A673 (cell line): ENCODE measurements around the gene AK5. TPM values are rescaled to one million over a fixed set of nuclear protein-coding genes. Genes with fewer than 3 reads are reported as not detected.

ENCODE experiments used
- BruUV-seq: library from RNA; stranded (reverse); fragments of 400-500 nt; replicated peaks from 2 replicates; lab custom pipeline; 2021; lab: Mats Ljungman, UMichigan
- CTCF ChIA-PET: fragments of 300-600 bp; sonication (Branson Sonifier 250); formaldehyde crosslinking; loops from one replicate; lab custom pipeline; 2022; ENCODE audit warnings: antibody characterized with exemption; lab: Charles Lee
- POLR2A ChIA-PET: fragments of 300-600 bp; sonication (Branson Sonifier 250); formaldehyde crosslinking; loops from one replicate; lab custom pipeline; 2022; ENCODE audit warnings: antibody characterized with exemption; ENCODE audit not compliant: low non-redundant PET; lab: Charles Lee
- DNase-seq: peaks from one replicate; pipeline ENCODE4 v3.0.0-alpha.2; 2015; ENCODE audit warnings: low spot score
- H3K27ac ChIP-seq: fragments of 200-600 bp; sonication (generic); 2 replicates; pipeline ENCODE4 v1.5.1; 2016; ENCODE audit warnings: mixed run types, low read depth, mild to moderate bottlenecking, mixed read lengths, antibody characterized with exemption, low read length; ENCODE audit not compliant: poor library complexity, severe bottlenecking
- H3K27me3 ChIP-seq: fragments of 200-600 bp; sonication (generic); replicated peaks from 2 replicates; pipeline ENCODE4 v1.6.1; 2017; ENCODE audit warnings: mixed run types, low read depth, mild to moderate bottlenecking, mixed read lengths, antibody characterized with exemption, low read length; ENCODE audit not compliant: insufficient read depth, poor library complexity
- H3K36me3 ChIP-seq: fragments of 200-600 bp; sonication (generic); 2 replicates; pipeline ENCODE4 v1.6.1; 2016; ENCODE audit warnings: mixed run types, mild to moderate bottlenecking, mixed read lengths, antibody characterized with exemption, low read length; ENCODE audit not compliant: insufficient read depth, poor library complexity, severe bottlenecking
- H3K4me1 ChIP-seq: fragments of 200-600 bp; sonication (generic); 2 replicates; pipeline ENCODE4 v1.6.1; 2017; ENCODE audit warnings: mixed run types, mild to moderate bottlenecking, mixed read lengths, antibody characterized with exemption, low read length; ENCODE audit not compliant: insufficient read depth, poor library complexity, severe bottlenecking
- H3K4me3 ChIP-seq: fragments of 200-600 bp; sonication (generic); 2 replicates; pipeline ENCODE4 v1.5.1; 2016; ENCODE audit warnings: low read depth, mixed run types, mild to moderate bottlenecking, mixed read lengths, low read length; ENCODE audit not compliant: poor library complexity, severe bottlenecking
- H3K9me3 ChIP-seq: fragments of 200-600 bp; sonication (generic); 2 replicates; pipeline ENCODE4 v1.6.1; 2016; ENCODE audit warnings: mixed run types, low read depth, mild to moderate bottlenecking, mixed read lengths, antibody characterized with exemption, low read length; ENCODE audit not compliant: poor library complexity, severe bottlenecking
- EZH2 ChIP-seq: fragments of 200-600 bp; sonication (generic); IDR thresholded peaks from 2 replicates; pipeline ENCODE4 v1.6.1; 2017; ENCODE audit warnings: borderline replicate concordance, low read depth, mild to moderate bottlenecking, mixed read lengths, antibody characterized with exemption, low read length; ENCODE audit not compliant: poor library complexity, severe bottlenecking
- intact Hi-C: fragments of 100-400 bp; cut with micrococcal nuclease; formaldehyde crosslinking; loops from one replicate; pipeline ENCODE4 v1.10.0; 2022; ENCODE audit not compliant: unreplicated experiment
- total RNA-seq: library from RNA; stranded (reverse); gene quantifications from 2 replicates; pipeline ENCODE4 v1.2.3, GENCODE V29; 2021
- TF ChIP-seq, protein P1 (sequence below): fragments of 300-800, 200-600 bp; sonication (generic); conservative IDR thresholded peaks from 2 replicates; pipeline ENCODE4 v1.5.1; 2017; ENCODE audit warnings: low read depth, mild to moderate bottlenecking, antibody characterized with exemption, low read length, moderate library complexity, mixed read lengths

Gene AK5
- total RNA-seq, 1 experiment from 2014 or later = 0.47 TPM

DNA sequence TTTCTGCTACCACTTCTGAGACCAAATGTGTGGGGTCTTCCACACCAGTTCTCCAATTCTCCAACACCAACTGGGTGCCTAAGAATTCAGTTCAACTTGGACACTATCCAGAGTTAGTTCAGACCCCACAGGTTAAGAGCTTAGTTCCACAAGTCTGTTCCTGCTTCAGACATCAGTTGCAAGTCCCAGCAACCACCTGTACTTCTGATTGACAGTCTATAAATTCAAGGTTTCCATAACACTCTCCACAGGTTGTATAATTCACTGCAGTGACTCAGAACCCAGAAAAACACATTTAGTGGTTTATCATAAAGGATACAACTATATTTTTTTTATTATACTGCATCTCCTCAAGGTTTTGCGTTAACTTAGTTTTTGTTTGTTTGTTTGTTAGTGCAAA is 18.7 kb downstream of the AK5 start:
- ChIA-PET POLR2A (no interaction called here), CTCF (no interaction called here)
- Histone ChIP-seq H3K4me1 (no peaks in the 10 kb centered on the region), H3K27me3 (peaks cover 13% of the 10 kb centered on the region), H3K4me3 (no peak overlapping the region), H3K36me3 (no peaks in the 10 kb centered on the region), H3K9me3 (no peaks in the 10 kb centered on the region), H3K27ac (no peak overlapping the region)
- no peak for DNase-seq
- intact Hi-C loops = no loop called here
- no TSS peak for BruUV-seq
- TF ChIP-seq, protein P1, sequence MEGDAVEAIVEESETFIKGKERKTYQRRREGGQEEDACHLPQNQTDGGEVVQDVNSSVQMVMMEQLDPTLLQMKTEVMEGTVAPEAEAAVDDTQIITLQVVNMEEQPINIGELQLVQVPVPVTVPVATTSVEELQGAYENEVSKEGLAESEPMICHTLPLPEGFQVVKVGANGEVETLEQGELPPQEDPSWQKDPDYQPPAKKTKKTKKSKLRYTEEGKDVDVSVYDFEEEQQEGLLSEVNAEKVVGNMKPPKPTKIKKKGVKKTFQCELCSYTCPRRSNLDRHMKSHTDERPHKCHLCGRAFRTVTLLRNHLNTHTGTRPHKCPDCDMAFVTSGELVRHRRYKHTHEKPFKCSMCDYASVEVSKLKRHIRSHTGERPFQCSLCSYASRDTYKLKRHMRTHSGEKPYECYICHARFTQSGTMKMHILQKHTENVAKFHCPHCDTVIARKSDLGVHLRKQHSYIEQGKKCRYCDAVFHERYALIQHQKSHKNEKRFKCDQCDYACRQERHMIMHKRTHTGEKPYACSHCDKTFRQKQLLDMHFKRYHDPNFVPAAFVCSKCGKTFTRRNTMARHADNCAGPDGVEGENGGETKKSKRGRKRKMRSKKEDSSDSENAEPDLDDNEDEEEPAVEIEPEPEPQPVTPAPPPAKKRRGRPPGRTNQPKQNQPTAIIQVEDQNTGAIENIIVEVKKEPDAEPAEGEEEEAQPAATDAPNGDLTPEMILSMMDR = no peak
- no peak for TF ChIP-seq EZH2

DNA sequence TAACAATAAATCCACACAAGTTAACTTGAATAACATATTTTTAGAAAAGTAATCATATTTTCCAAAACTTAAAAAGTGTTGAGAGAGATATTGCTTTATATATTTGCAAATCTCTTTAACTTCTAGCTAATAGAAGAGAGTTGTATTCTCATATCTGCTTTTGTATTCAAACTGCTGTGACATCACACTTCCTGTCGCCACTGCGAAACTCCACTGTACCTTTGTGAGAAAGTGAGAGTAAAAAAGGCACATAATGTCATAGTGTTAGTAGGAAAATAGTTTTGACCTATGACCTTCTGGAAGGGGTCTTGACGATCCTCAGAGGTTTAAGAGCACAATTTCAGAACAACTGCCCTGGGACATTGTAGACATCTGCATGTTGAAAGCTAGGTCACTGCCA is 21.6 kb downstream of the AK5 start:
- Histone ChIP-seq H3K36me3 (no peaks in the 10 kb centered on the region), H3K27me3 (no peaks in the 10 kb centered on the region), H3K27ac (no peak overlapping the region), H3K4me3 (no peak overlapping the region), H3K9me3 (no peaks in the 10 kb centered on the region), H3K4me1 (no peaks in the 10 kb centered on the region)
- POLR2A ChIA-PET = interaction anchor here (1.0 kb wide), 1 partner anchor 514 kb away, joined by 4 read pairs; no protein-coding TSS in a partner anchor
- no peak for DNase-seq
- TF ChIP-seq, protein P1 = no peak
- CTCF ChIA-PET = no interaction called here
- intact Hi-C loops = no loop called here
- BruUV-seq = no TSS peak

DNA sequence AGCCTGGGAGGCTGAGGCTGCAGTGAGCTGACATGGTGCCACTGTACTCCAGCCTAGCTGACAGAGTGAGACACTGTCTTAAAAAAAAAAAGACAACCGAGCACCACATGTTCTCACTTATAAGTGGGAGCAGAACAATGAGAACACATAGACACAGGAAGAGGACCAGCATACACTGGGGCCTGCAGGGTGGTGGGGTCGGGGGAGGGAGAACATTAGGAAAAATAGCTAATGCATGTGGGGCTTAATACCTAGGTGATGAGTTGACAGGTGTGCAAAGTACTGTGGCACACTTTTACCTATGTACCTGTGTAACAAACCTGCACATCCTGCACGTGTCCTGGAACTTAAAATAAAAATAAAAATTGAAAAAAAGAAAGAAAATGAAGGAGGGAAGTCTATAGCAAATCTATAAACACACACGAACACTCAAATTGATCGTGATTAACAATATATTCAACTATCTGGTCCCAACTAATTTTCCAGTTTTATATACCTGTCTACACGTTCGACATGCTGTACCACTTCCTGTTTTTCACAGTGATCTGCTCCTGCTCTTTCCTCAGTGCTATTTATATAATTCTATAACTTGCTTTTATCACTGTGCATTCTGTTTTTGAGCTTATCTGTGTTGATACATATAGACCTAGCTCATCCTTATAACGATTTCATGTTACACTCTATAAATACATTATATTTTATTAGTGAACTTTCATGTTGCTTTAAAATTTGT is 27.2 kb downstream of the AK5 start:
- Histone ChIP-seq H3K27ac (no peak overlapping the region), H3K4me3 (no peak overlapping the region), H3K4me1 (no peaks in the 10 kb centered on the region), H3K36me3 (no peaks in the 10 kb centered on the region), H3K9me3 (no peaks in the 10 kb centered on the region), H3K27me3 (no peaks in the 10 kb centered on the region)
- CTCF ChIA-PET = no interaction called here
- intact Hi-C loops = no loop called here
- no TSS peak for BruUV-seq
- DNase-seq = no peak
- POLR2A ChIA-PET = no interaction called here
- TF ChIP-seq, protein P1 = no peak
- no peak for TF ChIP-seq EZH2
